OCI-LY1 (cell line): ENCODE results near the gene ITGB4.
A peak's percentile ranks its signal among the peaks of the same experiment; 100 is the strongest.

Experiments
- H2AFZ ChIP-seq: fragments of 200-600 bp; sonication (generic), shearing (Covaris generic); 2 replicates; pipeline ENCODE4 v1.6.0; 2014; ENCODE audit warnings: antibody characterized with exemption, mild to moderate bottlenecking, low read length
- H3F3A ChIP-seq: fragments of 200-600 bp; sonication (generic), shearing (Covaris generic); 2 replicates; pipeline ENCODE4 v1.6.0; 2014; ENCODE audit warnings: mild to moderate bottlenecking, antibody characterized with exemption, low read length, moderate library complexity; ENCODE audit not compliant: insufficient read depth
- H3K27ac ChIP-seq: fragments of 200-600 bp; sonication (generic); 2 replicates; pipeline ENCODE4 v1.5.1; 2014; ENCODE audit warnings: low read length, mixed run types, mild to moderate bottlenecking, low read depth; ENCODE audit not compliant: poor library complexity, severe bottlenecking
- H3K27me3 ChIP-seq: fragments of 200-600 bp; sonication (generic); 2 replicates; pipeline ENCODE4 v1.6.0; 2014; ENCODE audit warnings: antibody characterized with exemption, mild to moderate bottlenecking, low read length, moderate library complexity; ENCODE audit not compliant: insufficient read depth
- H3K36me3 ChIP-seq: fragments of 200-600 bp; sonication (generic); 2 replicates; pipeline ENCODE4 v1.6.1; 2014; ENCODE audit warnings: mild to moderate bottlenecking, antibody characterized with exemption, low read length, moderate library complexity, mixed read lengths; ENCODE audit not compliant: insufficient read depth
- H3K4me1 ChIP-seq: fragments of 200-600 bp; sonication (generic); 2 replicates; pipeline ENCODE4 v1.5.1; 2014; ENCODE audit warnings: mild to moderate bottlenecking, low read length, moderate library complexity; ENCODE audit not compliant: insufficient read depth, severe bottlenecking
- H3K4me2 ChIP-seq: fragments of 200-600 bp; sonication (generic), shearing (Covaris generic); 2 replicates; pipeline ENCODE4 v1.6.1; 2014; ENCODE audit warnings: low read length
- H3K4me3 ChIP-seq: fragments of 200-600 bp; sonication (generic); 2 replicates; pipeline ENCODE4 v1.5.1; 2014; ENCODE audit warnings: low read length, low read depth, mild to moderate bottlenecking, mixed read lengths; ENCODE audit not compliant: poor library complexity, severe bottlenecking
- H3K79me2 ChIP-seq: fragments of 200-600 bp; shearing (Covaris generic); 2 replicates; pipeline ENCODE4 v1.6.1; 2016; ENCODE audit warnings: mixed run types, low read length, mixed read lengths; ENCODE audit not compliant: insufficient read depth
- H3K9ac ChIP-seq: fragments of 200-600 bp; sonication (generic), shearing (Covaris generic); 2 replicates; pipeline ENCODE4 v1.6.1; 2014; ENCODE audit warnings: mild to moderate bottlenecking, low read length, mixed read lengths
- H3K9me2 ChIP-seq: fragments of 200-600 bp; sonication (generic), shearing (Covaris generic); 2 replicates; pipeline ENCODE4 v1.6.1; 2014; ENCODE audit warnings: low read depth, mild to moderate bottlenecking, low read length, mixed read lengths
- H3K9me3 ChIP-seq: fragments of 200-600 bp; shearing (Covaris generic); 2 replicates; pipeline ENCODE4 v1.6.1; 2014; ENCODE audit warnings: low read length, mixed read lengths
- H4K20me1 ChIP-seq: fragments of 200-600 bp; sonication (generic), shearing (Covaris generic); 2 replicates; pipeline ENCODE4 v1.6.0; 2016; ENCODE audit warnings: mild to moderate bottlenecking, low read length; ENCODE audit not compliant: insufficient read depth
- CTCF ChIP-seq: fragments of 200-600 bp; sonication (generic), shearing (Covaris generic); IDR thresholded peaks from 2 replicates; pipeline ENCODE4 v1.5.1; 2017; ENCODE audit warnings: mild to moderate bottlenecking, antibody characterized with exemption, low read length, moderate library complexity, mixed read lengths
- EZH2 ChIP-seq: fragments of 200-600 bp; sonication (generic), shearing (Covaris generic); IDR thresholded peaks from 2 replicates; pipeline ENCODE4 v1.8.0; 2017; ENCODE audit warnings: borderline replicate concordance, mixed run types, mild to moderate bottlenecking, antibody characterized with exemption, low read length, moderate library complexity, mixed read lengths

Gene ITGB4

GRCh38 chr17:75762513-75763268 lies 41.4 kb downstream of the ITGB4 start:
- Histone ChIP-seq H3K4me1 (peaks cover 11% of the 10 kb centered on the region), H3K79me2 (no peaks in the 10 kb centered on the region), H3K27me3 (no peaks in the 10 kb centered on the region), H3K9me2 (no peaks in the 10 kb centered on the region), H3K9ac (no peak overlapping the region), H3K4me2 (no peak overlapping the region), H4K20me1 (no peaks in the 10 kb centered on the region), H3K4me3 (no peak overlapping the region), H3K9me3 (no peaks in the 10 kb centered on the region), H3K27ac (no peak overlapping the region), H3F3A (no peaks in the 10 kb centered on the region), H3K36me3 (no peaks in the 10 kb centered on the region), H2AFZ (no peak overlapping the region)
- TF ChIP-seq EZH2 (no peak), CTCF (no peak)

GRCh38 chr17:75763269-75763607 lies 42.0 kb downstream of the ITGB4 start:
- no peak overlapping the region for H3K4me3 ChIP-seq

GRCh38 chr17:75763613-75764416 lies 42.6 kb downstream of the ITGB4 start:
- no peaks in the 10 kb centered on the region for H3K9me2 ChIP-seq
- TF ChIP-seq CTCF (no peak), EZH2 (no peak)
- peak overlapping the region; percentile 71 for H3K4me3 ChIP-seq
- no peaks in the 10 kb centered on the region for H3F3A ChIP-seq
- peak overlapping the region; percentile 73 for H3K9ac ChIP-seq
- no peak overlapping the region for H3K27ac ChIP-seq
- H3K4me2 ChIP-seq, result peak overlapping the region; percentile 90
- H4K20me1 ChIP-seq, result no peaks in the 10 kb centered on the region
- H3K79me2 ChIP-seq, result no peaks in the 10 kb centered on the region
- H2AFZ ChIP-seq, result no peak overlapping the region
- no peaks in the 10 kb centered on the region for H3K36me3 ChIP-seq
- peaks cover 11% of the 10 kb centered on the region for H3K4me1 ChIP-seq
- no peaks in the 10 kb centered on the region for H3K27me3 ChIP-seq
- no peaks in the 10 kb centered on the region for H3K9me3 ChIP-seq

More at GRCh38 chr17:75763269-75763607, 42.0 kb downstream of the ITGB4 start:
- no peaks in the 10 kb centered on the region for H3K36me3 ChIP-seq
- no peak overlapping the region; the same call in 1 of the 2 replicates for H3K9ac ChIP-seq
- H3K9me2 ChIP-seq, result no peaks in the 10 kb centered on the region
- H3K9me3 ChIP-seq, result no peaks in the 10 kb centered on the region
- no peaks in the 10 kb centered on the region for H3K27me3 ChIP-seq
- no peak overlapping the region for H3K27ac ChIP-seq
- H2AFZ ChIP-seq, result no peak overlapping the region
- H4K20me1 ChIP-seq, result no peaks in the 10 kb centered on the region
- H3K79me2 ChIP-seq, result no peaks in the 10 kb centered on the region
- H3K4me2 ChIP-seq, result no peak overlapping the region
- peaks cover 11% of the 10 kb centered on the region for H3K4me1 ChIP-seq
- no peaks in the 10 kb centered on the region for H3F3A ChIP-seq
- TF ChIP-seq EZH2 (no peak), CTCF (no peak)
